Measurements from ENCODE around the gene TMEM132D. TPM values are rescaled to one million over a fixed set of nuclear protein-coding genes. Genes with fewer than 3 reads are reported as not detected.

TMEM132D gene
- total RNA-seq, 4 donors from 2014 or later: 0.15 to 0.94 TPM; not detected in 2

- Histone ChIP-seq H3K36me3 (no peaks in the 10 kb centered on the region), H3K27me3 (no peaks in the 10 kb centered on the region), H3K4me1 (no peaks in the 10 kb centered on the region), H3K9me3 (peaks cover 0 to 6% (median 0%) of the 10 kb centered on the region in 3 donors), H3K27ac (no peak overlapping the region), H3K4me3 (no peak overlapping the region)
- 94 to 96% methylated on average over 7 of the region's 7 CpGs for WGBS, 2 donors (ENCODE audit: low coverage in 1 of 2)
- ATAC-seq: no peak
- TF ChIP-seq POLR2AphosphoS5 (IDR thresholded peaks at IDR 0.05) (no peak), EP300 (IDR thresholded peaks at IDR 0.05) (no peak)
Observed at GRCh38 chr12:129294868-129295267, 609.0 kb downstream of the TMEM132D start.

GRCh38 chr12:129279771-129280170, 624.1 kb downstream of the TMEM132D start:
- Histone ChIP-seq H3K36me3 (no peaks in the 10 kb centered on the region), H3K27me3 (no peaks in the 10 kb centered on the region), H3K4me1 (no peaks in the 10 kb centered on the region), H3K27ac (no peak overlapping the region), H3K4me3 (no peak overlapping the region), H3K9me3 (no peaks in the 10 kb centered on the region)
- 77 to 94% methylated on average over 4 to 5 of the region's 5 CpGs for WGBS, 2 donors (ENCODE audit: low coverage in 1 of 2)
- TF ChIP-seq POLR2AphosphoS5 (IDR thresholded peaks at IDR 0.05): no peak
- ATAC-seq: no peak

GRCh38 chr12:129276361-129277060, 627.3 kb downstream of the TMEM132D start:
- H3K4me1 ChIP-seq: no peaks in the 10 kb centered on the region
- TF ChIP-seq CTCF (IDR thresholded peaks at IDR 0.05): no peak
- TF ChIP-seq POLR2A (IDR thresholded peaks at IDR 0.05): no peak
- no peak for TF ChIP-seq POLR2AphosphoS5 (IDR thresholded peaks at IDR 0.05)
- no peak for TF ChIP-seq EP300 (IDR thresholded peaks at IDR 0.05)
- no peak overlapping the region for H3K4me3 ChIP-seq
- H3K27ac ChIP-seq: no peak overlapping the region
- no peak for ATAC-seq
- peaks cover 0 to 7% (median 0%) of the 10 kb centered on the region in 3 donors for H3K9me3 ChIP-seq
- WGBS, 2 donors (ENCODE audit: low coverage in 1 of 2): 22 to 35% methylated on average over 7 to 9 of the region's 9 CpGs
- H3K36me3 ChIP-seq: no peaks in the 10 kb centered on the region
- H3K27me3 ChIP-seq: no peaks in the 10 kb centered on the region

- no peak overlapping the region for H3K27ac ChIP-seq
- peaks cover 0 to 36% (median 0%) of the 10 kb centered on the region in 3 donors for H3K9me3 ChIP-seq
- WGBS, 2 donors (ENCODE audit: low coverage in 1 of 2): 52 to 69% methylated on average over 4 to 16 of the region's 16 CpGs
- no peaks in the 10 kb centered on the region for H3K36me3 ChIP-seq
- no peaks in the 10 kb centered on the region for H3K27me3 ChIP-seq
- ATAC-seq: no peak
- no peak overlapping the region for H3K4me3 ChIP-seq
- H3K4me1 ChIP-seq: no peaks in the 10 kb centered on the region
- no peak for TF ChIP-seq CTCF (IDR thresholded peaks at IDR 0.05)
Observed at GRCh38 chr12:129269756-129270495, 633.9 kb downstream of the TMEM132D start.

GRCh38 chr12:129258781-129259318, 645.0 kb downstream of the TMEM132D start:
- ATAC-seq: no peak
- no peaks in the 10 kb centered on the region for H3K4me1 ChIP-seq
- no peak overlapping the region for H3K27ac ChIP-seq
- 62 to 70% methylated on average over 2 to 5 of the region's 5 CpGs for WGBS, 2 donors (ENCODE audit: low coverage in 1 of 2)
- H3K27me3 ChIP-seq: no peaks in the 10 kb centered on the region
- TF ChIP-seq POLR2A (IDR thresholded peaks at IDR 0.05) (no peak), CTCF (IDR thresholded peaks at IDR 0.05) (no peak), POLR2AphosphoS5 (IDR thresholded peaks at IDR 0.05) (no peak), EP300 (IDR thresholded peaks at IDR 0.05) (no peak)
- H3K4me3 ChIP-seq: no peak overlapping the region
- H3K36me3 ChIP-seq: no peaks in the 10 kb centered on the region
- peaks cover 0 to under 1% (median 0%) of the 10 kb centered on the region in 3 donors for H3K9me3 ChIP-seq

Measured in gastroesophageal sphincter (tissue), 4 donors.